GM06990 (cell line): ENCODE results near the gene FEZ2.
"Not testable (repeated sequence)": the region's sequence is repeated elsewhere in the genome, so short reads cannot be mapped to it uniquely, and the experiment has no call there.

Experiments used
- DNase-seq: peaks from one replicate; pipeline ENCODE4 v3.0.0-alpha.2; 2011; ENCODE audit not compliant: insufficient read length; ENCODE audit errors: extremely low read depth
- H3K27me3 ChIP-seq: replicated peaks from 2 replicates; pipeline ENCODE4 v1.6.0; 2011; ENCODE audit warnings: low read length; ENCODE audit not compliant: control insufficient read depth, insufficient read depth
- H3K36me3 ChIP-seq: 2 replicates; pipeline ENCODE4 v1.5.1; 2011; ENCODE audit warnings: low read length; ENCODE audit not compliant: control insufficient read depth, insufficient read depth
- H3K4me3 ChIP-seq: replicated peaks from 2 replicates; pipeline ENCODE4 v1.5.1; 2011; ENCODE audit warnings: low read depth, mild to moderate bottlenecking, control low read depth, low read length
- TF ChIP-seq, protein P1 (sequence below): IDR thresholded peaks from 2 replicates; pipeline ENCODE4 v1.5.1; 2011; ENCODE audit warnings: low read length, control low read depth, mild to moderate bottlenecking, inconsistent platforms; ENCODE audit not compliant: insufficient read depth, poor library complexity, severe bottlenecking

Gene FEZ2

DNA sequence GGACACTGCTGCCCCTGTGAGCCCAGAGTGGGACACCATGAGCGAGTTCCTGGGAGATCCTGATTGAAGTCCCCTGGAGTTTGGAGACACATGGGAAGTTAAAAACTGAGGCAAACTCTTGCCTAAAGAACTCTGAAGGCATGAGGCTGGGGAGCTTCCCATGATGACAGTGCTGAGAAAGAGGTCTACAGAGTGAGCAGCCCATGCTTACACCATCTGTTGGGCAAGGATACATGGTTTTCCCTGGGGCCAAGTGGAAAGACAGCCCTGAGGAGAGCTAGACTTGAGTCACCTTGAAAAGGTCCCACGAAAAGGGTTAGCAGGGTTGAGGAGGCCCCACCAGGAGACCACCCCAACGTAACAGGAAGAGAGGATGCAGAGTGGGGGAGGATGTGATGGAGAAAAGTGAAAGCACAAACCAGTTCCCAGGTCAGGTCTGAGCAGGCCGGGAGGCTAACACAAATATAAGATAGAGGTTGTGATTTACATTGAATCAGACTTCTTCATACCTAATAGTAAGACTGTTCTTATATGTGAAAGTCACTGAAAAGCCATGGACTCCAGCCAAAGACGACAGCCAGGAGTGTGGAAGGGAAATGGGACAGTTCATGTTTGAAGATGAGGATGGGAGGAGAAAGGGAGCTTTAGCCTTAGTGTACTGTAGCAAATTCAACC is 13.5 kb upstream of the FEZ2 start:
- no peaks in the 10 kb centered on the region for H3K27me3 ChIP-seq
- no peak for DNase-seq
- no peaks in the 10 kb centered on the region for H3K36me3 ChIP-seq
- TF ChIP-seq, protein P1, sequence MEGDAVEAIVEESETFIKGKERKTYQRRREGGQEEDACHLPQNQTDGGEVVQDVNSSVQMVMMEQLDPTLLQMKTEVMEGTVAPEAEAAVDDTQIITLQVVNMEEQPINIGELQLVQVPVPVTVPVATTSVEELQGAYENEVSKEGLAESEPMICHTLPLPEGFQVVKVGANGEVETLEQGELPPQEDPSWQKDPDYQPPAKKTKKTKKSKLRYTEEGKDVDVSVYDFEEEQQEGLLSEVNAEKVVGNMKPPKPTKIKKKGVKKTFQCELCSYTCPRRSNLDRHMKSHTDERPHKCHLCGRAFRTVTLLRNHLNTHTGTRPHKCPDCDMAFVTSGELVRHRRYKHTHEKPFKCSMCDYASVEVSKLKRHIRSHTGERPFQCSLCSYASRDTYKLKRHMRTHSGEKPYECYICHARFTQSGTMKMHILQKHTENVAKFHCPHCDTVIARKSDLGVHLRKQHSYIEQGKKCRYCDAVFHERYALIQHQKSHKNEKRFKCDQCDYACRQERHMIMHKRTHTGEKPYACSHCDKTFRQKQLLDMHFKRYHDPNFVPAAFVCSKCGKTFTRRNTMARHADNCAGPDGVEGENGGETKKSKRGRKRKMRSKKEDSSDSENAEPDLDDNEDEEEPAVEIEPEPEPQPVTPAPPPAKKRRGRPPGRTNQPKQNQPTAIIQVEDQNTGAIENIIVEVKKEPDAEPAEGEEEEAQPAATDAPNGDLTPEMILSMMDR: no peak
- H3K4me3 ChIP-seq: no peak overlapping the region

DNA sequence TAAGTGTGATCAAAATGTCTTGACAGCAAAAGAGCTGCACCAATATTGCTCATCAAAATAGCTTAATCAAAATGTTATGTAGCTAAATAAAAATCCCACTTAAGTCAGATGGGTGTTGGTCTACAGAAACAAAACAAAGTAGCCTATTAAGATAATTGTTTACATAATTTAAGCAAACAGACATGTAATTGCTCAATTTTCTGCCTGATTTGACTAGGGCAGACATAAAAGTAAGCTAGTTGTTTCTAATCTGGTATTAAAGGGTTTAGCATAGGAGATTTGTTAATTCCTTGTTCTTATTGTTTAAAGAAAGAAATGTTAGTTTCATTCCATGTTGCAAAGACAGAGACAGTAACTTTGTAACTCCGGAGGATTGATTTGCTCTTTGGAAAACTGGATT is 11.5 kb upstream of the FEZ2 start:
- no peak overlapping the region for H3K4me3 ChIP-seq
- no peak for DNase-seq
- TF ChIP-seq, protein P1: no peak
- no peaks in the 10 kb centered on the region for H3K27me3 ChIP-seq
- H3K36me3 ChIP-seq: no peaks in the 10 kb centered on the region

DNA sequence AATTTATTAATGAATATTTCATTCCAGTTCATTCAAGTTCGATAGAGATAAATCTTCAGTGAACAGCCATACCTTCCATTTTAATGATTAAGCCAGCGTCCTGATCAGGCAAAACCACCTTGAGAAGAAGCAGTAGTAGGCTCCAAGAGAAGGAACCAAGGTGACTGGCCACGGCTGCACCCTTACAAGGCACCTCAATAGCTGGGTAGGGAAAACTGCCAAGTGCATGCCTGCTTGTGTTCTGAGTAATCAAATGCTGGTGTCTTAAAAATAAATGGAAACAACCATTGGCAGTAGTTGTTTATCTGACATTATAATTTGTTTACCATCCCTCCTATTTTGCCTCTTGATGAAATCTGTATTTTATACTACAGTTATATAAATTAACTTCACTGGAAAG is 10.0 kb upstream of the FEZ2 start:
- TF ChIP-seq, protein P1: no peak
- no peaks in the 10 kb centered on the region for H3K36me3 ChIP-seq
- no peaks in the 10 kb centered on the region for H3K27me3 ChIP-seq
- no peak overlapping the region for H3K4me3 ChIP-seq
- DNase-seq: no peak

DNA sequence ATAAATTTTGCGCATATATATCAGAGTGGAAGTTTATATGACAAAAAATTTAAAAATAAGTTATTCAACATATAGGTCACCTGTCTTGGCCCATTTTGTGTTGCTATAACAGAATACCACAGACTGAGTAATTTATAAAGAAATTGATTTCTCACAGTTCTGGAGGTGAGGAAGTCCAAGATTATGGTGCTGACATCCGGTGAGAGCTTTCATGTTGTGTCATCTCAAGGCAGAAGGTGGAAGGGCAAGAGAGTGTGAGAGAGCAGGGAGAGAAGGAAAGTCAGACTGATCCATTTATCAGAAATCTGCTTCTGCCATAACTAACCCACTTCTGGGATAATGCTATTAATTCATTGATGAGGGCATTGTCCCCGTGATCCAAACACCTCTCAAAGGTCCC is 9.0 kb upstream of the FEZ2 start:
- no peak overlapping the region for H3K4me3 ChIP-seq
- H3K27me3 ChIP-seq: no peaks in the 10 kb centered on the region
- no peaks in the 10 kb centered on the region for H3K36me3 ChIP-seq
- DNase-seq: no peak
- TF ChIP-seq, protein P1: no peak

DNA sequence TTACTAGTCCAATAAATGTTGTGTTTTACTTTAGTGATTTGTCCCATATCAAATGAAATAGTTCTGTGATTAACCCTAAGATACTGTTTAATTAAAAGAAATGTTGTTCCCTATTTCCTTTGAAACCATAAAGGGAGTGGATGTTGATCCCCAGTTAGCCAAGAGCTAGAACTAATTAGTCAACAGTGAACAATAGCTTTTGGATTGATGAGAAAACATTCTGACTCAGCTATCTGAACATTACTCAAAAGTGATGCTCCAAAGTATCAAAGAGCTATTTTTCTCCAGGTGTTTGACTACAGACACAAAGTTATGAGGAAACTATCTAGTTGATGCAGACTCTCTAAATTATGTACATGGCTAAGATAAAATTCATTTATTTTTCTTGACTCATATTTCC is 7.3 kb upstream of the FEZ2 start:
- Histone ChIP-seq H3K4me3 (no peak overlapping the region), H3K27me3 (no peaks in the 10 kb centered on the region), H3K36me3 (no peaks in the 10 kb centered on the region)
- TF ChIP-seq, protein P1: no peak
- no peak for DNase-seq

DNA sequence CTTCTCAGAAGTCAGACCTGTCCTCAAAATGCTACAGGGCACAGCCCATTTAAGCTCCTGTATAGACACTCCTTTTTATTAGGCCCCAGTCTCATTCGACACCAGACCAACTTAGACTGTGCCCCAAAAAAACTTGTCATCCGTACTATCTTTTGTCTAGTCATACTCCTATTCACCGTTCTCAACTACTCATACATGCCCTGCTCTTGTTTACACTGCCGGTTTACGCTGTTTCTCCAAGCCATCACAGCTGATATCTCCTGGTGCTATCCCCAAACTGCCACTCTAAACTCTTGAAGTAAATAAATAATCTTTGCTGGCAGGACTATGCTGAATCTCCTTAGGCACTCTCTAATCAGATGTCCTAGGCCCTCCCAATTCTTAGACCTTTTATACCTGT is 5.7 kb upstream of the FEZ2 start:
- not testable (repeated sequence) for H3K36me3 ChIP-seq, H3K4me3 ChIP-seq, H3K27me3 ChIP-seq, DNase-seq
